Peyer's patch (tissue), 4 donors: ENCODE data around the gene DEGS2.

Experiments
- CTCF ChIP-seq, 6 experiments: fragments of 450-650 bp in 4 of 6; fragments of 200-600 bp in 2 of 6; sonication (generic) in 1 of 6; IDR thresholded peaks; one replicate each; pipeline ENCODE4 v1.5.1; 2017 to 2019; ENCODE audit warnings: antibody characterized with exemption in 6 of 6, mild to moderate bottlenecking in 3 of 6, moderate library complexity in 1 of 6
- POLR2A ChIP-seq, 2 donors: fragments of 450-650 bp; IDR thresholded peaks; one replicate each; pipeline ENCODE4 v1.5.1; 2017; ENCODE audit warnings: antibody characterized with exemption in 2 of 2, mild to moderate bottlenecking in 2 of 2, moderate library complexity in 2 of 2

- TF ChIP-seq CTCF (IDR thresholded peaks at IDR 0.05), result peak in 4 of 6 experiments; percentile 15 to 53 (median 46)
- TF ChIP-seq POLR2A (IDR thresholded peaks at IDR 0.05), result peak in 1 of 2 donors; percentile 18
Measured at GRCh38 chr14:100146531-100147091, 12.8 kb downstream of the DEGS2 start.
